Activated naive CD8-positive, alpha-beta T cell treated with anti-CD3 and anti-CD28 coated beads for 36 hours (primary cell): ENCODE measurements around the gene LAPTM5. TPM values are rescaled to one million over a fixed set of nuclear protein-coding genes. Genes with fewer than 3 reads are reported as not detected.
A peak's percentile ranks its signal among the peaks of the same experiment; 100 is the strongest.

Experiments
- DNase-seq: peaks from one replicate; pipeline ENCODE4 v3.0.0; 2021
- H3K27ac Mint-ChIP-seq: one replicate; pipeline ENCODE4 v1.8.0; 2022; ENCODE audit warnings: mild to moderate bottlenecking, moderate library complexity, mixed read lengths
- H3K27me3 Mint-ChIP-seq: one replicate; pipeline ENCODE4 v1.8.0; 2022; ENCODE audit warnings: mild to moderate bottlenecking, mixed read lengths
- H3K36me3 Mint-ChIP-seq: one replicate; pipeline ENCODE4 v1.8.0; 2021; ENCODE audit warnings: mild to moderate bottlenecking, mixed read lengths
- H3K4me1 Mint-ChIP-seq: one replicate; pipeline ENCODE4 v1.8.0; 2021; ENCODE audit warnings: mixed read lengths
- H3K4me3 Mint-ChIP-seq: one replicate; pipeline ENCODE4 v1.8.0; 2022; ENCODE audit warnings: mild to moderate bottlenecking, moderate library complexity, mixed read lengths
- H3K9me3 Mint-ChIP-seq: one replicate; pipeline ENCODE4 v1.8.0; 2022; ENCODE audit warnings: mixed read lengths
- total RNA-seq, 2 experiments: library from RNA; stranded (reverse); gene quantifications; one replicate each; pipeline ENCODE4 v1.2.3, GENCODE V29; 2021

Gene LAPTM5
- total RNA-seq, 2 experiments from 2014 or later, result 232 to 233 TPM

DNA sequence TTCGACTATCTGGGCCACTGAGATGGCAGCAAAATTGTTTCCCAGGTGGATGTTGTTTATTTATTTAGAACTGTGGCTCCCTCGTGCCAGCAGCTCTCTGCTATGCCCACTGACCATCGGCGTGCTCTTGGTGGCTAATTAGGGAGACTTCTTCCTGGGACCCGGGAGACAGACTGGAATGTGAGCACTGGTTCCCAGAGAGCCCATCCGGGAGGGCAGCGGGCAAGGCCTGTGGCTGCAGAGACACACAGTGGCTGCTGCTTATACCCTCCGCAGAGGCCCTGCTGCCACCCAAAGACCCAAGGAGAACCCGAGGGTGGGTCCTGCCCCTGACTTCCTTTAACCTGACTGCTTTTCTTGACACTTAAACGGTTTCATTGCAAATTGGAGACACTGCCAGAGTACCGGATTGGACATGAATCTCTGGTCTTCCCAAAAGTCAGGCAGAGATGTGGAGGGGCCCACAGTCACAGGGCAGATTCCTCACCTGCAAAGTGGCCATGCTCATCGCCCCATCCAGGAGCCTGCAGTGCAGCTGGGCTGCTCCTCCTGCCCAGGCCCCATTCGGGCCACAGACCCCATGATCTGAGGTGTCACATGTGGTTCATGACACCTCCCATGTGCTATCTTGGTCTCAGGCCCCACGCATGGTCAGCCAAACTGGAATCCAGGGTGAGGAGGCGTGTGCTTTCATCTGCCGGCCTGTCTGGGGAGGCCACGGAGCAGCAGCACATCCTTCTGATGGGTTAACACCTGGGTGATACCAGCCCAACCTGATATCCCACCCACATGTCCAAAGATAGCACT lies 28.5 kb downstream of the LAPTM5 start:
- Mint-ChIP-seq H3K4me1 (peaks cover 25% of the 10 kb centered on the region), H3K9me3 (peaks cover 2% of the 10 kb centered on the region), H3K36me3 (peaks cover 5% of the 10 kb centered on the region), H3K27me3 (peaks cover 3% of the 10 kb centered on the region), H3K27ac (no peak overlapping the region), H3K4me3 (no peak overlapping the region)
- DNase-seq, result no peak

DNA sequence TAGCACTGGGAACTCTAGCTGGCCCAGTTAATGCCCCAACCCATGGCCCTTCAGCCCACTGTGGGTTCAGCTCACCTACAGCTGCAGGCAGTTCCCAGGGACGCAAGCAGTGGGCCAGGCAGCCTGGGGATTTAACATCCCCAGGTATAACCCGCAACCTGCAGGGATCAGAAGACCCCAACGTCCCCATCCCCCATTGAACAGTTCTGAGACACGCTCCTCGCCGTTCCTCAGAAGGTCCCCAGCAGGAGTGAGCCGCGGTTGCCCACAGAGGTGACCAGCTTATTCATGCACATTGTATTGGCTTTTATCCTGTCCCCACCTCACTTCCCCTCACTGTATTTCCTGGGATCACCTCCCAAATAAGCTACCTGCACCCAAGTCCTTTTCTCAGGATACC lies 29.2 kb downstream of the LAPTM5 start:
- Mint-ChIP-seq H3K9me3 (peaks cover 2% of the 10 kb centered on the region), H3K36me3 (peaks cover 4% of the 10 kb centered on the region), H3K4me3 (no peak overlapping the region), H3K4me1 (peaks cover 28% of the 10 kb centered on the region), H3K27me3 (peaks cover 3% of the 10 kb centered on the region), H3K27ac (no peak overlapping the region)
- no peak for DNase-seq

DNA sequence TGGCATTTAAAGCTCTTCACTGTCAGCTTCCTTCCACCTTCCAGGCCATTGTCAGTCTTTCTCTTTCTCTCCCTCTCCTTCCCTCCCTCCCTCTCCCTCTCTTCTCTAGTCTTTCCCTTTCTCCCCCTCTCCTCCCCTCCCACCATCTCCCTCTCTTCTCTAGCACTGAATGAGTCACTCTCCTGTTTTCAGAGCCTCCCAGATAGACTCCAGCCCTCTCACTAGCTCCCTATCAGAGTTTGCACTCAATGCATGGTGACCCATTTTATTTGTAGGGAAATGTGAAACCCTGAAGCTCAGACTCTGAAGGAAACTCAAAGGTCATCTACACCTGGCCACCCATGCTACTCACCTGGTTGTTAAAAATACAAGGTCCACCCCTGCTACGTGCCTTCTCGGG lies 29.8 kb downstream of the LAPTM5 start:
- Mint-ChIP-seq H3K4me3 (no peak overlapping the region), H3K4me1 (peaks cover 29% of the 10 kb centered on the region), H3K27me3 (peaks cover 3% of the 10 kb centered on the region), H3K27ac (no peak overlapping the region), H3K9me3 (peaks cover 2% of the 10 kb centered on the region), H3K36me3 (peaks cover 3% of the 10 kb centered on the region)
- no peak for DNase-seq

DNA sequence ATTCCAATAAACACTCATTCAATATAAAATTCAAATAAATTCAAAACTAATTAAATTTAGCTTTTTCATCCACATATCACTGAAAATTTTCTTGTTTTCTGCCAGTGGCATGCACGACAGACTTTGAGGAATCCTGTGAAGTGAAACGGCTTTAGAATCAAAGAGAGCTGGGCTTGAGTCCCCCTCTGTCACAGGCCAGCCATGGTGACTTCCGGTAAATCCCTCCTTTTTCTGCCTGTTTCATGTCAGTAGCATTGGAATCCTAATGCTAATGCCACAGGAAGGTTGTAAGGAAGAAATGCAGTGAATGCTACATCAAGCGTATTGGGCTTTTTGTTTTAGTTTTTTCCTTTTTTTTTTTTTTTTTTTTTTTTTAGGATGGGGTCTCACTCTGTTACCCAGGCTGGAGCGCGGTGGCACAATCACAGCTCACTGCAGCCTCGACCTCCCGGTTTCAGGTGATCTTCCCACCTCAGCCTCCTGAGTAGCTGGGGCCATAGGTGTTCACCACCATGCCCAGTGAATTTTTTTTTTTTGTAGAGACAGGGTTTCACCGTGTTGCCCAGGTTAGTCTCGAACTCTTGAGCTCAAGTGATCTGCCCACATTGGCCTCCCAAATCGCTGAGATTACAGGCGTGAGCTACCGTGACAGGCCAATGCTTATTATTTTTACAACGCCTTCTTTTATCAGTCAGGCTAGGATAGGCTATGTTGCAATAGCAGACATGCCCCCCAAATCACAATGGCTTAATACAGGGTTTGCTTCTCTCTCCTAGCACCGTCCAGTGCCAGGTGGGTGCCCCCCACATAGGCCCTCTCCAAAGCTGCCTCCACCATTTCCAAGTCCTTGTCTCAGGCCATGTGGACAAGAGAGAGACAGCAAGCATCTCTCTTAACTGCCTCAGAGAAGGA lies 30.5 kb downstream of the LAPTM5 start:
- Mint-ChIP-seq H3K36me3 (no peaks in the 10 kb centered on the region), H3K4me1 (peaks cover 31% of the 10 kb centered on the region)

DNA sequence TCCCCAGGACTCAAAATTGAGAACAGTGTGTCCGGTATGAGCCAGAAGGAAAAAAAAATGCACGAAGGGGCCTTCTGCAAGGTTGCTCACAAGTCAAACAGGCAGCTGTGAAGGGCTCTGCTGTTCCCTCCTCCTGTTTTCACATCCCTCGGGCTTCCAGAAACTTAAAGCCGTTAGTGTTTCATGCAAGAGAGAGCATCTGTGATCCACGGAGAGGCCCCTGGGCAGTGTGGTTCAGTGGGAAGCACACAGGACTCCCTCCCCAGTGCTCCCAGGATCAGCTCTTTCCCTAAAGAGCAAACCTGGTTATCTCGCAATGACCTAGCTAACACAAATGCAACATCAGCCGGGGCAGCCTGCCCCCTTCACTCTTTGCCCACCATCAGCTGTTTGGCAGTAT lies 31.3 kb downstream of the LAPTM5 start:
- Mint-ChIP-seq H3K4me3 (no peak overlapping the region), H3K4me1 (peaks cover 26% of the 10 kb centered on the region), H3K9me3 (no peaks in the 10 kb centered on the region), H3K36me3 (no peaks in the 10 kb centered on the region), H3K27me3 (no peaks in the 10 kb centered on the region), H3K27ac (no peak overlapping the region)
- DNase-seq, result no peak

More for the DNA sequence above, 30.5 kb downstream of the LAPTM5 start:
- no peak for DNase-seq
- peaks cover 3% of the 10 kb centered on the region for H3K27me3 Mint-ChIP-seq
- H3K4me3 Mint-ChIP-seq, result no peak overlapping the region
- peaks cover 2% of the 10 kb centered on the region for H3K9me3 Mint-ChIP-seq
- no peak overlapping the region for H3K27ac Mint-ChIP-seq

DNA sequence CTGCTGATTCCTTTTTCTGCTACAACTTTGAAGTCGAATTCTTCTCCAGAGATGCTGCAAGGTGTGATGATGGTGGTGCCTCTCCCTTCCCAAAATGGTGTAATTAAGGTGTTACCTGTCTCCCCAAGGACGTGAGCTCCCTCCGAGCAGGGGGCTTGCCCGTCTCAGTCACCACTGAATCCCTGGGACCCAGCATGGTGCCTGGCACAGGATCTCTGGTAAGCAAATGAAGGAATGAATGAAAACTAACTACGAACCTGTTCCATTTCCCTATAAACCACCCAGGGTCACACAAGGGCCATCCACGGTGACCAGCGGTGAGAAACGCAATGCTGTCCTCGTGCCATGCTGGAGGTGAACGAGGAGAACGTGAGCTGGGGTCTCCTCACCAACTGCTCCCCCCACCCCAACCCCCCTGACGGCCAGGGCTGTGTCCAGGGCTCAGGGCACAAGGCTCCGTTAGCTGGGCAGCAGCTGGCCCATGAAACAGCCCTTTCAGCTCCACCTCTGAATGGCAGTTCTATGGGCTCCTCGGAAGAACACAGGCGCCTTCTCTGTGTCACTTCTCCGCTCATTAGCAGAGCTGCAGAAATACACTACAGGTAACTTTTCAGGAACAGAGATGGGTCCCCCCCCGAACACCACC lies 32.0 kb downstream of the LAPTM5 start:
- Mint-ChIP-seq H3K4me1 (peaks cover 23% of the 10 kb centered on the region), H3K36me3 (no peaks in the 10 kb centered on the region), H3K4me3 (no peak overlapping the region), H3K27ac (peak overlapping the region; percentile 14), H3K27me3 (no peaks in the 10 kb centered on the region), H3K9me3 (no peaks in the 10 kb centered on the region)
- no peak for DNase-seq

DNA sequence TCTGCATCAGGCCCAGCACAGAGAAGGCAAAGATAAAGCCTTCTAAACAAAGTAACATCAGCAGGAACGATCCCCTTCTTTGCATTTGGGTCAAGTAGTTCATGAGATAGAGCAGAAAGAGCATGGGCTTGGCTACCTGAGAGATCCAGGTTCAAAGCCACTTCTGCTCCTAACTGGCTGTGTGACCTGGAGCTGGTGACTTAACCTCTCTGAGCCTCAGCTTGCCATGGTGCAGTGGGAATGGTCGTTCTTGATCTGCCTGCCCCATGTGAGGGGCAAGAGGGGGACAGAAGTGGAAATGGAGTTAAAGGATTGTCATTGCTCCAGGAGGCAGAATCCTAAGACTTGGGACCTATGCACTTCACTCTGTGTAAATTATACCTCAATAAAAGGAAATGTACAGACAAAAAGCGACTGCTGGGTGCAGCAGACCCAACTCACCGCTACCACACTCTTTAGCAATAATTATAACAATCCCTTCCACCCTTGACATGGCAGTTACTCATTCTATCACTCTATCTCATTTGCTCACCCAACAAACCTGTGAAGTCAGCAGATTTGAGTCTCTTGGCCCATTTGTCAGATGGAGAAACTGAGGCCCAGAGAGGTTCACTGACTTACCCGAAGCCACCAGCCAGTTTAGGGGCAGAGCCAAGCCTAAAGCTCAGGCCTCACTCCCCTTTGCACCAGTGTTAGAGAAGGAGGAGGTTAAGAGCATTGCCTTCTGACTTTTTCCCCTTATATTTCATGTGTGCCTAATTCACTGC lies 32.7 kb downstream of the LAPTM5 start:
- H3K4me3 Mint-ChIP-seq, result no peak overlapping the region
- no peaks in the 10 kb centered on the region for H3K27me3 Mint-ChIP-seq
- no peaks in the 10 kb centered on the region for H3K36me3 Mint-ChIP-seq
- H3K4me1 Mint-ChIP-seq, result peaks cover 28% of the 10 kb centered on the region
- no peak for DNase-seq
- H3K9me3 Mint-ChIP-seq, result no peaks in the 10 kb centered on the region
- no peak overlapping the region for H3K27ac Mint-ChIP-seq

DNA sequence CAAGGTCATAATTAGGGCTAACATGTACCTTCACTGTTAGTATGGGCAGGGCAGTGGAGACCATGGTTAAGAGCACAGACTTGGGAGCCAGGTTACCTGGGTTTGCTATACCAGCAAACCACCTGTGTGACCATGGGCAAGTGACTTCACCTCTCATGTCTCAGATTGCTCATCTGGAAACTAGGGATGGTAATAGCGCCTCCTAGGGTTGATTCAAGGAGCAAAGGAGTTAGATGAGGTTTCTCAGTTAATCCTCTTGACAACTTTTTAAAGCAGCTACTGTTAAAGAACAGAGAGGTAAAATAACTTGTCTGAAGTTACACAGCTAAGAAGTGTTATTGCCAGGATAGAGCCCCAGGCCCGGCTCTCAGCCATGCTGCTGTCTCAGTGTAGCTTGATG lies 33.4 kb downstream of the LAPTM5 start:
- DNase-seq, result no peak
- no peak overlapping the region for H3K27ac Mint-ChIP-seq

DNA sequence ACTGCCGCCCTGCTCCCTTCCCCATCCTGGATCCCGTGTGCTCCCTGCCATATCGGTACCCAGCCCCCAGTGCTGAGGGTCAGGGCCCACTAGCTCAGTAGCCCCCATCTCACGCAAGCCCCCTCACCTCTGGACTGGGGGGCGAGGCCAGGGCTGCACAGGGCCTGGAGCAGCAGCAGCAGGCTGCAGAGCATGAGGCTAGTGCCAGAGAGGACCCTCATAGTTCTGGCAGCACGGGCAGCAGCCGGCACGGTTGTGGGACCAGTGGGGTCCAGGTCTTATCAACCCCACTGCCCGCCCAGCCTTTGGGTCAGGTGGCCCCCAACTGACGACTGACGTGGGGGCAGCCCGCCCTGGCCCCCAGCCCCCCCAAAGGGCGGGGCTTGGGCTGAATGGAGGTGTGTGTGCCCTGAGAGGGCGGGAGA lies 34.2 kb downstream of the LAPTM5 start, which contains the start of gene MATN1:
MATN1 (minus strand) TSS at position 255 of the 425 bp plus-strand sequence; CDS start at position 221, 34 bp downstream.
- no peaks in the 10 kb centered on the region for H3K27me3 Mint-ChIP-seq
- H3K9me3 Mint-ChIP-seq, result no peaks in the 10 kb centered on the region
- H3K4me1 Mint-ChIP-seq, result peaks cover 30% of the 10 kb centered on the region
- no peaks in the 10 kb centered on the region for H3K36me3 Mint-ChIP-seq
- H3K4me3 Mint-ChIP-seq, result no peak within 1 kb of the TSS
- H3K27ac Mint-ChIP-seq, result no peak within 1 kb of the TSS
- no peak for DNase-seq

More for the DNA sequence above, 33.4 kb downstream of the LAPTM5 start:
- Mint-ChIP-seq H3K9me3 (no peaks in the 10 kb centered on the region), H3K36me3 (no peaks in the 10 kb centered on the region), H3K27me3 (no peaks in the 10 kb centered on the region), H3K4me1 (peaks cover 33% of the 10 kb centered on the region), H3K4me3 (no peak overlapping the region)

DNA sequence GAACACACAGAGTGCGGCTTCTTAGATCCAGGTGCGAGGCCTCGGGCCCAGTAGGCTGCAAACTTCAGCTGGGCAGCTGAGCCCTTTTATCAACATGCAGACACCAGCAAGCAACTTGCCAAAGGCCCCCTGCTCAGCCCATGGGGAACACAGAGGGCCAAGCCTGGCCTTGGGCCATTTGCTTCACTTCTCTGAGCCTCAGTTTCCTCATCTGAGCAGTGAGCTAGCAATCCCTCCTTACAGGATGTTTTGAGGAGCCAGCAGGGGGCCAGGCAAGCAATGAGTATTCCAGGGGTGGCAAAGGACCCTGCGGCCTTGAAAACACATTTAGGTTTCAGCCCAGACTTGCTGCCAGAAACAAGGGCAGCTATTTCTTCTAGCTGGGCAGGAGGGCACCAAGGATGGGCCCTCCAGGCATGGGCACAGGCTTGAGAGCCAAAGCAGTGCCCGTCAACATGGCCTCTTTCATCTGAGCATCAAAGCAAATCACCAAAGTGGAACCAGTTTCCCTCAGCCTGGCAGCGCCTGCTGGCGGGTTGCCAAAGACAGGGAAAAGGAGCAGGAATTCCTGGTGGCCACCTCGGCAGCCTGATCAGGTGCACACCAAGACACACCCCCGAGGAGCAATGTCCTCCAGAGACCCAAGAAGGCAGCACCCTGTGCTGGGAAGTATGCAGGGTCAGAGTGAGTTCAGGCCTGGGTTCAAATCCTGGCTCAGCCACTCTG lies 35.6 kb downstream of the LAPTM5 start:
- peaks cover 2% of the 10 kb centered on the region for H3K9me3 Mint-ChIP-seq
- peaks cover 31% of the 10 kb centered on the region for H3K4me1 Mint-ChIP-seq
- no peak overlapping the region for H3K27ac Mint-ChIP-seq
- H3K4me3 Mint-ChIP-seq, result no peak overlapping the region
- DNase-seq, result no peak
- no peaks in the 10 kb centered on the region for H3K27me3 Mint-ChIP-seq
- peaks cover 3% of the 10 kb centered on the region for H3K36me3 Mint-ChIP-seq

DNA sequence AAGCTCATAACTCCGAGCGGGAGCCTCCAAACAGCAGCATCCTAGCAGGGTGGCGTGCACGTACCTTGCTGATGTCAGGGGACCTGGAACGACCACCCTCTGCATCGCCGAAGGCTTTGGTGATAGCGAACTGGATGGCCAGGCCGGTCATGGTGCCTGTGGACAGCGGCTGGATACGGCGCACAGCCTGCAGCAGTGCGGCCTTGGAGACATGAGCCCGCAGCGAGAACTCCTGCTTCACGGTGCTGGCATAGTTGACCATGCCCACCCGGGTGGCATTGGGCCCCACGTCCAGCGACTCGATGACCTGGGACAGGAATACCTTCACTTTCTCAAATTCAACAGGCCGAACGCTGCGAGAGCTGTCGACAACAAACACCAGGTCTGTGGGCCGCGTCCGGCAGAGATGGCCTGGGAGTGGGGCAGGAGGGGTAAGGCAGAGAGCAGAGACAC lies 36.2 kb downstream of the LAPTM5 start:
- peaks cover 2% of the 10 kb centered on the region for H3K9me3 Mint-ChIP-seq
- H3K4me1 Mint-ChIP-seq, result peaks cover 35% of the 10 kb centered on the region
- no peak for DNase-seq
- no peaks in the 10 kb centered on the region for H3K27me3 Mint-ChIP-seq
- H3K4me3 Mint-ChIP-seq, result no peak overlapping the region
- H3K27ac Mint-ChIP-seq, result no peak overlapping the region
- peaks cover 7% of the 10 kb centered on the region for H3K36me3 Mint-ChIP-seq

DNA sequence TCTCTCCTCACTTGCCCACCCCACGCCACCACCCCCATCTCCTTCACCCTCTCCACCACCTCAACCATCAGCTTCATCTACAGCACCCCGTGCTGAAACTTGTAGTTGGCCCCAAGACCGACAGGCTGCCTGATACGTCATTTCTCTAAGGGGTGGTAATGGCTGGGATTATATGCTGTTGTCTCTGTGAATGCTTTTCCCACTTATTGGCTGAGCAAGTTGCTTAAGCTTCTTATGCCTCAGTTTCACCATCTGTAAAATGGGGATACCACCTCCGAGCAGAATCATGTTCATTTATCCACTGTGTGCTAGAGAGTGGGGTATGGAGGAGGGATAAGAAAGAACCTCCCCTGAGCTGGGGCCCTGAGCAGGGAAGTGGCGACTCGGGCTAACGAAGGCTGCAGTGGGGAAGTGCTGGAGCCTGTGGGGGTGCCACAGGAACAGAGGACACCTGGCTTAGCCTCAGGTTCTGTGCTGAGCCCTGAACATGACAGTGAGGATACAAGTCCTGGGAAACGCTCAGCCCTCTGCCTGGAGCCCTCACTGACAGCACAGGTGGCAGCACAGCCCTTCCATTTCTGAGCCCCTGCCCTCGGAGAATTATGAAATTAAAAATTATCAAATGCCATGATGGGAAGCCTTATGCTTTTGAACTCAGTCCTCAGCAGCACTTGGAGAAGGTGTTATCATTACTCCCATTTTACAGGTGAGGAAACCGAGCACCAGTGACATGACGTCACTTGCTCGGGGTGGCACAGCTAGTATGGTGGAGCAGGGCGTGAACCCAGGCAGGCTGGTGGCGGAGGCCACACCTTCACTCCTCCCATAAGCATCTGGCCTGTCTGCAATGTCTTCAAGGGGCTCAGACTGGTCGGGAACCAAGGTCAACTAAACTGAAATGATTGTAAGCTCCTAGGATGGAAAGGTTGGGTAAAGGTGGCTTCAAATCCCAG lies 37.0 kb downstream of the LAPTM5 start:
- Mint-ChIP-seq H3K9me3 (peaks cover 5% of the 10 kb centered on the region), H3K27me3 (no peaks in the 10 kb centered on the region), H3K4me1 (peaks cover 35% of the 10 kb centered on the region), H3K4me3 (peak overlapping the region; percentile 40), H3K36me3 (peaks cover 15% of the 10 kb centered on the region), H3K27ac (no peak overlapping the region)
- DNase-seq, result no peak
